Measurements from ENCODE around the gene MAST4.

DNA sequence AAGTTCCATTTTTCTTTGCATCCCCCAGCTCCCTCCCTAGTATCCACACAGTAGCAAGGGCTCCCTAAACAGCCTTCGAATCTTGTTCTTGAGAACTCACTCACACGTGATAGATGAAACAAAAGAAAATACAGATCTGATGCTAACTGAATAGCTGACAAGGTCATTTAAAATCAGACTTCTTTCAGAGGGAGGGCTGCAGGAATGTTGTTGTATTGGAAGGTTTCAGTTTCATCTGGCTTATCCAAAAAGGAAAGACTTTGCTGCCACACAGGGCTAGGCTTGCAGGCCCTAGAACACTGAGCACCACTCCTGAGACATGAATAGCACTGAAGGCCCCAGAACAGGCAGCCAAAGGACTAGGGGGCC, 597.2 kb downstream of the MAST4 start:
- TF ChIP-seq, protein P1, sequence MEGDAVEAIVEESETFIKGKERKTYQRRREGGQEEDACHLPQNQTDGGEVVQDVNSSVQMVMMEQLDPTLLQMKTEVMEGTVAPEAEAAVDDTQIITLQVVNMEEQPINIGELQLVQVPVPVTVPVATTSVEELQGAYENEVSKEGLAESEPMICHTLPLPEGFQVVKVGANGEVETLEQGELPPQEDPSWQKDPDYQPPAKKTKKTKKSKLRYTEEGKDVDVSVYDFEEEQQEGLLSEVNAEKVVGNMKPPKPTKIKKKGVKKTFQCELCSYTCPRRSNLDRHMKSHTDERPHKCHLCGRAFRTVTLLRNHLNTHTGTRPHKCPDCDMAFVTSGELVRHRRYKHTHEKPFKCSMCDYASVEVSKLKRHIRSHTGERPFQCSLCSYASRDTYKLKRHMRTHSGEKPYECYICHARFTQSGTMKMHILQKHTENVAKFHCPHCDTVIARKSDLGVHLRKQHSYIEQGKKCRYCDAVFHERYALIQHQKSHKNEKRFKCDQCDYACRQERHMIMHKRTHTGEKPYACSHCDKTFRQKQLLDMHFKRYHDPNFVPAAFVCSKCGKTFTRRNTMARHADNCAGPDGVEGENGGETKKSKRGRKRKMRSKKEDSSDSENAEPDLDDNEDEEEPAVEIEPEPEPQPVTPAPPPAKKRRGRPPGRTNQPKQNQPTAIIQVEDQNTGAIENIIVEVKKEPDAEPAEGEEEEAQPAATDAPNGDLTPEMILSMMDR (tag by site-specific recombination; IDR thresholded peaks at IDR 0.05), result no peak
- TF ChIP-seq TCF7L2 (IDR thresholded peaks at IDR 0.05; ENCODE audit: borderline replicate concordance, low read depth, low read length), result no peak
- no peak for TF ChIP-seq ZNF354C (tag by site-specific recombination; IDR thresholded peaks at IDR 0.05; ENCODE audit: borderline replicate concordance, low read depth)
- TF ChIP-seq MYNN (tag by site-specific recombination; IDR thresholded peaks at IDR 0.05; ENCODE audit: borderline replicate concordance), result no peak
- TF ChIP-seq, protein P2, sequence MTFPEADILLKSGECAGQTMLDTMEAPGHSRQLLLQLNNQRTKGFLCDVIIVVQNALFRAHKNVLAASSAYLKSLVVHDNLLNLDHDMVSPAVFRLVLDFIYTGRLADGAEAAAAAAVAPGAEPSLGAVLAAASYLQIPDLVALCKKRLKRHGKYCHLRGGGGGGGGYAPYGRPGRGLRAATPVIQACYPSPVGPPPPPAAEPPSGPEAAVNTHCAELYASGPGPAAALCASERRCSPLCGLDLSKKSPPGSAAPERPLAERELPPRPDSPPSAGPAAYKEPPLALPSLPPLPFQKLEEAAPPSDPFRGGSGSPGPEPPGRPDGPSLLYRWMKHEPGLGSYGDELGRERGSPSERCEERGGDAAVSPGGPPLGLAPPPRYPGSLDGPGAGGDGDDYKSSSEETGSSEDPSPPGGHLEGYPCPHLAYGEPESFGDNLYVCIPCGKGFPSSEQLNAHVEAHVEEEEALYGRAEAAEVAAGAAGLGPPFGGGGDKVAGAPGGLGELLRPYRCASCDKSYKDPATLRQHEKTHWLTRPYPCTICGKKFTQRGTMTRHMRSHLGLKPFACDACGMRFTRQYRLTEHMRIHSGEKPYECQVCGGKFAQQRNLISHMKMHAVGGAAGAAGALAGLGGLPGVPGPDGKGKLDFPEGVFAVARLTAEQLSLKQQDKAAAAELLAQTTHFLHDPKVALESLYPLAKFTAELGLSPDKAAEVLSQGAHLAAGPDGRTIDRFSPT (tag by site-specific recombination; IDR thresholded peaks at IDR 0.05), result no peak
- TF ChIP-seq, protein P3, sequence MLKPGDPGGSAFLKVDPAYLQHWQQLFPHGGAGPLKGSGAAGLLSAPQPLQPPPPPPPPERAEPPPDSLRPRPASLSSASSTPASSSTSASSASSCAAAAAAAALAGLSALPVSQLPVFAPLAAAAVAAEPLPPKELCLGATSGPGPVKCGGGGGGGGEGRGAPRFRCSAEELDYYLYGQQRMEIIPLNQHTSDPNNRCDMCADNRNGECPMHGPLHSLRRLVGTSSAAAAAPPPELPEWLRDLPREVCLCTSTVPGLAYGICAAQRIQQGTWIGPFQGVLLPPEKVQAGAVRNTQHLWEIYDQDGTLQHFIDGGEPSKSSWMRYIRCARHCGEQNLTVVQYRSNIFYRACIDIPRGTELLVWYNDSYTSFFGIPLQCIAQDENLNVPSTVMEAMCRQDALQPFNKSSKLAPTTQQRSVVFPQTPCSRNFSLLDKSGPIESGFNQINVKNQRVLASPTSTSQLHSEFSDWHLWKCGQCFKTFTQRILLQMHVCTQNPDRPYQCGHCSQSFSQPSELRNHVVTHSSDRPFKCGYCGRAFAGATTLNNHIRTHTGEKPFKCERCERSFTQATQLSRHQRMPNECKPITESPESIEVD (tag by site-specific recombination; IDR thresholded peaks at IDR 0.05), result no peak
- no peak for TF ChIP-seq YY1 (tag by site-specific recombination; IDR thresholded peaks at IDR 0.05)
- TF ChIP-seq ZBTB8A (tag by site-specific recombination; IDR thresholded peaks at IDR 0.05), result no peak
- TF ChIP-seq, protein P4, sequence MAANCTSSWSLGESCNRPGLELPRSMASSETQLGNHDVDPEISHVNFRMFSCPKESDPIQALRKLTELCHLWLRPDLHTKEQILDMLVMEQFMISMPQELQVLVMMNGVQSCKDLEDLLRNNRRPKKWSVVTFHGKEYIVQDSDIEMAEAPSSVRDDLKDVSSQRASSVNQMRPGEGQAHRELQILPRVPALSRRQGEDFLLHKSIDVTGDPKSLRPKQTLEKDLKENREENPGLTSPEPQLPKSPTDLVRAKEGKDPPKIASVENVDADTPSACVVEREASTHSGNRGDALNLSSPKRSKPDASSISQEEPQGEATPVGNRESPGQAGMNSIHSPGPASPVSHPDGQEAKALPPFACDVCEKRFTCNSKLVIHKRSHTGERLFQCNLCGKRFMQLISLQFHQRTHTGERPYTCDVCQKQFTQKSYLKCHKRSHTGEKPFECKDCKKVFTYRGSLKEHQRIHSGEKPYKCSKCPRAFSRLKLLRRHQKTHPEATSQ (tag by site-specific recombination; IDR thresholded peaks at IDR 0.05), result no peak
- TF ChIP-seq ZNF350 (tag by site-specific recombination; IDR thresholded peaks at IDR 0.05), result no peak
- TF ChIP-seq, protein P5, sequence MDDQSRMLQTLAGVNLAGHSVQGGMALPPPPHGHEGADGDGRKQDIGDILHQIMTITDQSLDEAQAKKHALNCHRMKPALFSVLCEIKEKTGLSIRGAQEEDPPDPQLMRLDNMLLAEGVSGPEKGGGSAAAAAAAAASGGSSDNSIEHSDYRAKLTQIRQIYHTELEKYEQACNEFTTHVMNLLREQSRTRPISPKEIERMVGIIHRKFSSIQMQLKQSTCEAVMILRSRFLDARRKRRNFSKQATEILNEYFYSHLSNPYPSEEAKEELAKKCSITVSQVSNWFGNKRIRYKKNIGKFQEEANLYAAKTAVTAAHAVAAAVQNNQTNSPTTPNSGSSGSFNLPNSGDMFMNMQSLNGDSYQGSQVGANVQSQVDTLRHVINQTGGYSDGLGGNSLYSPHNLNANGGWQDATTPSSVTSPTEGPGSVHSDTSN (CRISPR knock-in tag; IDR thresholded peaks at IDR 0.05), result no peak
- no peak for TF ChIP-seq KLF16 (tag by site-specific recombination; IDR thresholded peaks at IDR 0.05)
- TF ChIP-seq, protein P6, sequence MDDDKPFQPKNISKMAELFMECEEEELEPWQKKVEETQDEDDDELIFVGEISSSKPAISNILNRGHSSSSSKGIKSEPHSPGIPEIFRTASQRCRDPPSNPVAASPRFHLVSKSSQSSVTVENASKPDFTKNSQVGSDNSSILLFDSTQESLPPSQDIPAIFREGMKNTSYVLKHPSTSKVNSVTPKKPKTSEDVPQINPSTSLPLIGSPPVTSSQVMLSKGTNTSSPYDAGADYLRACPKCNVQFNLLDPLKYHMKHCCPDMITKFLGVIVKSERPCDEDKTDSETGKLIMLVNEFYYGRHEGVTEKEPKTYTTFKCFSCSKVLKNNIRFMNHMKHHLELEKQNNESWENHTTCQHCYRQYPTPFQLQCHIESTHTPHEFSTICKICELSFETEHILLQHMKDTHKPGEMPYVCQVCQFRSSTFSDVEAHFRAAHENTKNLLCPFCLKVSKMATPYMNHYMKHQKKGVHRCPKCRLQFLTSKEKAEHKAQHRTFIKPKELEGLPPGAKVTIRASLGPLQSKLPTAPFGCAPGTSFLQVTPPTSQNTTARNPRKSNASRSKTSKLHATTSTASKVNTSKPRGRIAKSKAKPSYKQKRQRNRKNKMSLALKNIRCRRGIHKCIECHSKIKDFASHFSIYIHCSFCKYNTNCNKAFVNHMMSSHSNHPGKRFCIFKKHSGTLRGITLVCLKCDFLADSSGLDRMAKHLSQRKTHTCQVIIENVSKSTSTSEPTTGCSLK (tag by site-specific recombination; IDR thresholded peaks at IDR 0.05), result no peak
- no peak for TF ChIP-seq ZNF274 (IDR thresholded peaks at IDR 0.05; ENCODE audit: low read length)
- TF ChIP-seq ZNF274 (tag by site-specific recombination; IDR thresholded peaks at IDR 0.05; ENCODE audit: borderline replicate concordance), result no peak
